COR-L47 (cell line): ENCODE measurements around the gene DLG2.

Source experiments
- DNase-seq: peaks from one replicate; lab custom pipeline; 2025; lab: John Stamatoyannopoulos, UW

The DLG2 gene

DNA sequence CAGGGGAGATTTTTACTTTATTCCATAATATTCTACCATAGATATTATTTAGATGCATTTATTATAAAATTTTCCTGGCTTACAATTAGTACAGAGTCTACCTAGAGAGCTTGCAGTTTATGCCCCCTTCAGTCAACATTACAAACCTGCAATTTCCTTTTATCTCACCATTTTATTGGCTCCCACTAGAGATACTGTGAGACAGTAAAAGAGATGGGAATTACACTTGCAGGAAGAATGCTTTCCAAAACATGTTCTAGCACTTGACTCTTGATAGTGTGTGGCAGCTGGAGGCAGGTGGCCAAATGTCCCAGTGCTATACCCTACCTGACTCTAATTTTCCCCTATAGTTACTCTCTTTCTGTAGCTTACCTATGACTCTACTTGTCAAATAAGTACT, 863.2 kb downstream of the DLG2 start:
- DNase-seq: no peak

DNA sequence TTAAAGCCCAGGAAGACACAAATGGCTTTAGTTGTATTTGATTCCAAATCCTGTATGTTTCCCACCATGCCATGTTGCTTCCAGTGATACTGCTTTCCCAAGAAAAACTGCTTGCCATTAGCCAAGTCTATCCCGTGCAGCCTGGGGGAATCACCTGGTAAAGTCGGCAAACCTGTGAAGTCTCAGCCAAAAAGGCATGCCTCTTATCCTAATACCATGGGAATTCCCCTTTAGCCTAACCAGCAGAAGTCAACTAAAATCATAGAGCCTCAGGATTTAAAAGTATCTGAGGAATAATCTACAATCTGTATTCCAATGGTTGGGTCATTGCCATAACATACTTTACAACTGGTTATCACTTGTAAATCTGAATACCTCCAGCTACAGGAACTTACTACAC, 869.4 kb downstream of the DLG2 start:
- no peak for DNase-seq

DNA sequence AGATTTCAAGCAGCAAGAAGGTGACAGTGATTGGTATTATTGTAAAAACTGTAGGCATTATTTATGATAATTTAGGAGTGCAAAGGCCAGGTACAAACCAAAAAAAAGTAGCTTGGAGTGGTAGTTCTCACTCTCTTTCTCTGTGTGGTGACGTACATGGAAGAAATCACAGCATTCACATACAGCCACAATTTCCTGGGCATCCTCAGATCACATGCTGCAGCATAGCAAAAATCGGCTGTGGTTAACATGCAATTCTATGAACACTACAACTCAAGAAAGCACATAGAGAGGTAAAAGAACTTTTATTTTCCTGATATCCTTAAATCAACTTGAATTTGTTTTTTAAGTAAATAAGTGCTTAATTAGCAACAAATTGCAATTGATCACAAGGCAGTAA, 875.8 kb downstream of the DLG2 start:
- no peak for DNase-seq

DNA sequence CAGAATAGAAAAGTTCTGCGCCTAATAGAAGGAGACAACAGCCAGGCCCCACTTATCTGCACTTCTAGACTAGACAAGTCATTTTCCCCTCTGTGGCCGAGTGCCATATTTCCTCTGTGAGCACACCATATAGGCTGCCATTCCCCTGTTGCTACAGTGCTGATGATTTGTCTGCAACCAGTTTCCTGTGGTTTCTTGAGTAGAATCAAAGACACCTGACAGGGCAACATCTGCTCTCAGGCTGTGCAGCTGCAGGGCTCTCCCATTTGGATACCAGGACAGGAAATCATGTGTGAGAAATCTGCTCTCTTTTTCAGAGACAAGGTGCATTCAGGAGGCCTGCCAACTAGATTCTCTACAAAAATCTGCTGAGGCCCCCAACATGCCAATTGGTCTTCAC, 879.3 kb downstream of the DLG2 start:
- no peak for DNase-seq

DNA sequence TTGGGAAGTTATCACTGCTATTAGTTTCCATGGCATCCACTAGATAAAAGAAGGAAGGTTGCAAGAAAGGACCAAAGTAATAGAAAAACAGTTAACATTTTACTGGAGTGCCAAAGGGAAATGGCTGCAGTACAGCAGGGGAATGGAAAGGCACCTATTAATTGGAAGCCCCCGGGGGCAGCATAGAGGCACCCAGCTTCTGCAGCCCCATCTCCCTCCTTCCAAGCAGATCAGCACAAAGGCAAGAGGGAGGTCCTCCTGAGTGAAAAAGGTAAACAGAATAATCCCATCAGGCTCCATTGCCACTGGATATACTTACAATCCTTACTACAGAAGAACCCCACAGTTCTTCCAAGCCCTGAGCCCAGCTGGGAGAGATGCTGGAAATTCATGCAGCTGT, 887.1 kb downstream of the DLG2 start:
- DNase-seq: no peak

DNA sequence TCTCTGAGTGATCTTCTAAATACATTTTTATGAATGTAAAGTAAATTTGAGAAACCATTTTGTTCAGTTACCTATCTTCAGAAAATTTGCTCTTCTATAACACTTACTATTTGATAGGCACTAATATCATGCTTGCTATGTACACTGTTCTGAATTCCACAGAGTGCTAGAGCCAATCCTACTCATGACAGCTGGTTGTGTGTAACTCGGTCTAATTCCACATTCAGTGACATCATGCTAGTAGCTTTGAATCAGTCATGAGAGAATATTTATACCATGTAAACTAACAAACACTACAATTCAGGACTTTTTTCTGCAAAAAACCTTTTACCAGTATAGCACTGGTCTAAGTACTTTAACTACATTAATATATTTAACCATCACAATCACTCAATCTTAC, 902.9 kb downstream of the DLG2 start:
- no peak for DNase-seq

DNA sequence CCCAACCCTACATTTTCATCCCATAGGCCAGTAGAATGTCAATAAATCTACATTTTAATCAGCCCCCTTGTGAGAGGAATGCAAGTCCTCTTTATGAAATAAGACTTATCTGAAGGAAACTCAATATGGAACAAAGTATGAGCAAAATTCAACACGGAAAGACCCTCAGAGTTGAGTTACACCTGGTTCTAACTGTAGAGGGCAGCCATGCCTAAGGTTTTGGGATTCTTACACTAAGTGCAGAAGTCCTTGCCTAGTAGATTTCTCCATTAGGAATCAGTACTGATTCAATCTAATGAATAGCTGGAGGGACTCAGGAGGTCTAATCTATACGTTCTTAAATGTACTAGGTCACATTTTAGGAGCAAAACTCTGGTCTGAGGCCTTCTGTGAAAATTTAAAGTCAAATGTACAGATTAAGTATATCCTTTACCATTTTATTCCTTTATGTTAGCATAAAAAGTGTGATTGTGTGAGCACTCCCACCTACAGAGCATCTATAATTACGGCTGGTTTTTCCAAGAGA, 904.5 kb downstream of the DLG2 start:
- DNase-seq: peak; percentile 14

DNA sequence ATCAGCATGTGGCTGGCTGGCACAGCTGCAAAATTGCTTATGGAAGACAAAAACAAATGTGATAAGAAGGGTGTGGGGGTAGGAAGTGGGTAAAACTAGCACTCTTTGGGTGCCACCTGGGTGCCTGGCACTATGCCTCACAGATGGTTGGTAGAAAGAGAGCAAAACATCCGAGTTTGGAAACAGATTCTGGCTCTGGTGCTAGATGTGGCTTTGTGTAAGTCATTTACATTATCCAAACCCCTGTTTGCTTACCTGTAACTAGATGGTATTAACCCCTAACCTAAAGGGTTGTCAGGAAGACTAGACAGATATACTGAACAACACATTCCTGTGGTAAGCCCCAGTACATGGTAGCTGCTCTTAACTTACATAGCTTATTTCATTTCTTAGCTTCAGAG, 905.6 kb downstream of the DLG2 start:
- DNase-seq: no peak

DNA sequence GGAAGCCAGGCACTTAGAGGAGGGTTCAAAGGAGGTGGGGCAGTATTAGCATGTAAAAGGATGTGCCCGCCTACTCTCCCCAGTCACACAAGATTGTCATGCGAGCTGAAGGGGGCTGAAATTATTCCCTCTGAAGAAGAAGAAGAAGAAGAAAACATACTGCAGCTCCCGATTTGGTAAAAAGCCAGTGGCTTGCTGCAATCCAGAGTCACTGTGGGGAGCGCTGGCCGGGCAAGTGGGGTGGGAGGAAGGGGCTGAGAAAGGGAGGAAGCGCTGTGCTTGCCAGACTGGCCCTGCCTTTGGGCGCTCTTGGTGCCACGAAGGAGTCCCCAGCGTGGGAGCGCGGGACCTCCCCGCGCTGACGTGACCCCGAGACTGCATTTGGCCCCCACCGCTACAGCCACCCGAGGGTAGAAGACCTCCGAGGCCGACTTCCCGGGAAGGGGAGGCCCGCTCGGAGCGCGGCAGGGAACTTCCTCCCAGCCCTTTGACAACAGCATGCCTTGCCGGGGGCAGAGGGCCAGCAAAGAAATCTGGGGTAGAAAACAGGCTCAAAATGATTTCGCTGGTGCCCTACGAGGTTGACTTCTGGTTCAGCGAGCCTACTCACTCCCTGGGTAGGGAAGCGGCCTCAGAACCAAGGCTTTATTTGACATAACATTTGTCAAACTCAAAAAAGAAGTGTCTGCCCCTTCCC, 906.3 kb downstream of the DLG2 start:
- peak; percentile 19 for DNase-seq

DNA sequence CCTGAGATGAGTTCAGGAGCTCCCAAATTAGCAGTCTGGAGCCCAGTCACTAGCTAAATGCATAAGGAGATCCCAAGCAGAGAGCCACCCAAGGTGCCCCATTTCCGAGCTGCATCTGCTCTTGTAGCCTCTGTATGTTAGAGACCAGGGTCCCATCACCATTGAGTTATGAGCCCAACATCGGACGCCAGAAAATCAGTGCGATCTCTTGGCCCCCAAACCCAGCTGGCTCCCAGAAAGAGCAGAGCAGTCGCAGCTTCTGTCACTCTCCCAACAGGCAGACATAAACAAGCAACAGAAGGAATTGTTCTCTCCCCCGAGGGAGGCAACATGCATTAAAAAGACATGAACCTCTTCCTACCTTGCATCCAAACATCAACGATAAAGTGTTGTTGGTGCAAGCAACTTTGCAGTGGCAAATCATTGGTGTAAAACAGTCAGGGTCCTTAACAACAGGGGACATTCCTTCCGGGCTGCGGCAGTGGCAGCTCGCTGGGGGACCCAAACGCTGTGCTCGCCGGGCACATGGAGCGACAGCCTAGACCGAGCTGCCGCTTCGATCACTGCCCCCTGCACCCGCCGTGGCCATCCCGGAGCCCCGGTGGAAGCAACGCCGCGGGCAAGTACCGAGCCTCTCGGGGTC, 907.1 kb downstream of the DLG2 start:
- no peak for DNase-seq

DNA sequence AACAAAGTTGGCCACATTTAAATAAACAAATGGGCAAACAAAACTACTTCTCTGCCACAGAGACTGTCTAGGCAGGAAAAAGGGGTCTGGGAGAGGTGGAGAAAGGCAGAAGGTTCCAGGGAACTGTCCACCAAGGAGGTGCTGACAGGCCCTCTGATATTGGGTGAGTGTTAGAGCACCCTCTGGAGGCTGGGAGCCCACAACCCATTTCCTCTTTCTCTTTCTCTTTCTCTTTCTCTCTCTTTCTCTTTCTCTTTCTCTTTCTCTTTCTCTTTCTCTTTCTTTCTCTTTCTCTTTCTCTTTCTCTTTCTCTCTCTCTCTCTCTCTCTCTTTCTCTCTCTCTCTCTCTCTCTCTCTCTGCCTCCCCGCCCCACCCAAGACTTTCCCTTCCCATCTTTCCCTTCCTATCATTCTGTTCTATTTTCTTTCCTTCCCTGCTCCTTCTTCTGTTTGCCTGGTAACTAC, 912.8 kb downstream of the DLG2 start:
- no peak for DNase-seq

DNA sequence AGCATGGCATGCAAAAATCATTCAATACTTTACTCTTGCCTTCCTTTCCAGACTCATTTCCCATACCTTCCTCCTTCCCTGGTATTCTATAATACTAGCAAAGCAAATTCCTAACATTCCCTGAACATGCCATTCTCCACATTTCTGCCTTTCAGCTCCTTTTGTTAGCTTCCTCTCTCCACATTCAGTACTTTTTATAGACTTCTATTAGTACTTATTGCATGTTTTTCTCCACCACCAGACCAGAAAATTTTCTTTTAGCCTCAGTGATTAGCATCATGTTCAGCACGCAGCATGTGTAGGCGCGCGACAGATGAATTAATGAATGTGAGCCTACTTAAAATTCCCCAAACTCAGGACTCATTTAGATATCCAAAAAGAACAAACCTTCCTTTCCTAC, 935.3 kb downstream of the DLG2 start:
- DNase-seq: no peak

DNA sequence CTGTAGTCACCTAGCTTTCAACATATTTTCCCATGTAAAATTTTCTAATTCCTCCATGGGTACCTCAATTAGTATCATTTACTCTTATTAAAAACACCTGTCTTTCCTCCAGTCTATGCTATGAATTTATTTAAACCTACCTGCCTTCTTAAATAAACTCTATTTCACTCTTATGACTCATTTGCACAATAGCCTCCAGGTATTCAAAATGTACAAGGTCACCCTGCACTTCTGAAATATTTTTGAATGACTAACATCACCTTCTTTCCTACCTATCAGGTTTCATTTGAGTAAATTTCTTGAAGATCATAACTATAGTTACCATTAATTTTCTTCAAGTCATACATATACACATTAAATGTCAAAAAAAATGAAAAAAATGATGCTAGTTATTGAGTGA, 939.7 kb downstream of the DLG2 start:
- no peak for DNase-seq

DNA sequence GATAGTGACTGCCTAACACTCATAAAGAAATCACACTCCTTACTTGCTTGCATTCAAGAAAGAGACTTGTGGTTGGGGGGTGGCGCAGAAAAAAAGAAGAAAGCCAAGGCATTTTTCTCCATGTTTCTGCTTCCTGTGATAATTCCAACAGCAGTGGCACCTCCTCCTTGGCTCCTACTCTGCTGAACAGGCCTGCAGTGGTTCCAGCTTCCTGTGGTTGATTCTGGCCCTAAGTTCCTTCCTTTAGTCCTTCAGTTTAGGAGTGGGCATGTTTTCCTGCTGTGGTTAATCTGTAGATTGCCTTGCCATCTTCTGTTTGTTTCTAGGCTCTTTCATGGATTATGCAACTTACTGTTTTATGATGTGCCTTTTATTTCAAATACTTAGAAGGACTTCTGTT, 940.4 kb downstream of the DLG2 start:
- no peak for DNase-seq

DNA sequence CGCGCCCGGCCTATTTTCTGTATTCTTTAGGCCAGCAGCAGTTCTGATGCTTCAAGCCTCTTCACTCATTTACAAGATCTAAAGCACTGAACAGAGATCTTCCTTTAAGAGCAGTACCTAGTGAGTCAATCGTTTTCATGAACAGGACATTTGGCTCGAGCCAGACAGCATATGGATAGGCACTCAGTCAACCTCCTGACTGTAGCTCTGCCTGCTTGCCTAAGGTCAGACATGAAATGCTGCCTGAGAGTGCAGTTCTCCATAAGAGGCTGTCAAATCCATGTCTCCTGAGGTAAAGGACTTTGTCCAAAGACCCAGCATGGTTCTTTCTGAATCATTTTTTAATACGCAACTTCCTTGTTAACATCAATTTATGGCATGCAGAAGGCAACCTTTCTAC, 941.2 kb downstream of the DLG2 start:
- DNase-seq: no peak

DNA sequence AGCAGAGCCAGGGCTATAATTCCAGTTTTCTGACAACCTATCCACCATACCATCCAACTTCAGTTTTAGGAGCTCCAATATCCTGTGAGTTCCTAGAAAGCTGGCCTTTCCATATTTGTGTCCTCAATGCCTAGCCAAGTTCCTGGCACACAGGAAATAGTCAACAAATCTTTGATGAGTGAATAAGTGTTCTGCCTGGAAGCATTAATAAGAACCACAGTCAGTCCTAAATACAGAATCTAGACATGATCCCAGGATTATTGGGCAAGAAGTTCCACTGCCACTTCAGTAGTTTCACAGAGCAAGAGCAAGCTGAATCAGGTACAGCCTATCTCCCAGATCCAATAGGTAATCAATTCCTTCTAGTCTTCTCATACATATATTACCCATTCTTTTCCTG, 942.0 kb downstream of the DLG2 start:
- DNase-seq: no peak

DNA sequence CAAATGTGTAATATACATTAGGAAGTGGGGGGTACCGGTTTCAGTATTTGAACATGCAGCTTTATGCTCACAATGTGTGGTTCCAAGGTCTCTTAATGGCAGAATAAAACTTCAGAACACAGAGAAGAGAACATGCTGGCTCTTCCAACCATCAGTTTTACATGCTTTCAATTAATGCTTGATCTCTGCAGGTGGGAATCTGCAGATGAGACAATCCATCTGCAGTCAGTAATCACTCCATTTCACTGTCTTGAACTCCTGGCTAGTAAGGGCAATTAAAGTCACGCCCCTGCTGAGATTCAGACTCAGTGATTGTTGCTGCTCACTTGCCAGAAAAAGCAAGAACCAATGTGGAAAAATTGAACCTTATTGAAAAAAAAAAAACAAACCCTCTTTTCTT, 945.7 kb downstream of the DLG2 start:
- no peak for DNase-seq

DNA sequence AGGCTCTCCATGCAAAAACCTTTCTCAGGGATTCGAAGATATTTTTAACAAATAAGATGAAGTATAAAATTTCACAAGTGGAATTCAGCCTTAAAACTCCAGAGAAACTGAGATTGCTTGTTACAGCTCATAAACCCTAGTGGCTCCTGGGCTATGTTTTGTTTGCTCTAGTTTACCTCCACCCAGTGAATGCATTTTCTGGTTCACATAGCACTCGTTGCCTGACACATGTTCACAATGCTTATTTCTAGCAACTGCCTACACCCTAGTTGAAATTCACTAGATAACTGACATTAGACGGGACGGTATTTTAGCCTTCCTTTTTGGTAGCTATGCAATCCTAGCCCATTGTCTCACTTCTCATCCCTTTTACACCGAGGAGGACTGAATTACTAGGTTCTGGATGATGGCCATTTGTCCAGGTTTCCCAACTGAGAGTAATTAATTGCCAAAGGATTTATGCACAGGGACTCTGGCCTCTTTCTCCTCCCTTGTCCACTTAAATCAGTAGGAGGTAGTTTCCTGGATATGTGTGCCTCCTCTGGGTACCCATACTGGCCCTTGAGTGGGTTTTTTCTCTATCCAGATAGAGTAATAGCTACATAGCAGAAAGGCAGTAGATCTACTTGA, 951.6 kb downstream of the DLG2 start:
- DNase-seq: no peak

DNA sequence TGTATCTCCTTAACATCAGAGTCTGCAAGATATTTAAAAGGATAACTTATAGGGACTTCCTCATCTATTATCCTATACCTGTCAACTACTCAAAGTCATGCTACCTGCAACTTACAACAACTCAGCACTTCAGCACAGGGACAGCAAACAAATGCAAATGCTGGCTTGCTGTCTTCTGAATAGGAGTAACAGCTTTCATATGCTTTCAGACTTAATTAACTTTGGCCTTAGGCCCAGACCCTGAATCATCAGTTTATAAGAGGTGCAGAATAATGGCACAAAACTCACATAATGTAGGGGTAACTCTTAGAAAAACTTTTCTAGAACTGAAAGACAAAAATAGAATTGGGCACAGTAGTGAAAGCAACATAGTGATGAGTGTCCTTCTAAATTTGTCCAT, 953.4 kb downstream of the DLG2 start:
- DNase-seq: peak; percentile 64

DNA sequence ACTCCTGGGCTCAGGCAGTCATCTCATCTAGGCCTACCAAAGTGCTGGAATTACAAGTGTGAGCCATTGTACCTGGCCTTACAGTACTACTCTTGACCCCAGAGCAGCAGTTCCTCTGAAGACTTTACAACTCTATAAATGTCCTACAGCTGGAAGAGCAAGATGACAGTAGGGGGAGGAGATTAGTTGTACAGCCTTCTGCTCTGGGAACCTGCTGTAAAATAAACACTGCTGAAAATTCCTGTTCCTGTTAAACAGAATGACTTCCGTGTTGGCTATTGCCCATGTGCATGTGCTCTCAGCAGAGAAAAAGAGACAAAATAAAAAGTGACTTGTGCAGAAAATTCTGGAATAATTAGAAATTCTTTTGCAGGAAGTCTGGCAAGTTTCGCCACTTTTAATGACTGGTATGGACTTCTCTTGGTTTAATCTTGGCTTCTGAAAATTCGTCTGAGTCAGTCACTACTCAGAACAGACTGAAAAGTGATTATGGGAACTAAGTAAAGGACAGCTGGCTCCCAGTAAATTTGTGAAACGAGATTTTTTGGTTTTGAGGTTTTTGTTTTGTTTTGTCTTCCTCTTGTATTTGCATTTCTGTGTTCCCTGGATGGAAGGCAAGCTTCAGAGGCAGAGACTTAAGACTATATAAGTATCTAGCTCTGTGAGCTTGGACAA, 955.7 kb downstream of the DLG2 start:
- no peak for DNase-seq

DNA sequence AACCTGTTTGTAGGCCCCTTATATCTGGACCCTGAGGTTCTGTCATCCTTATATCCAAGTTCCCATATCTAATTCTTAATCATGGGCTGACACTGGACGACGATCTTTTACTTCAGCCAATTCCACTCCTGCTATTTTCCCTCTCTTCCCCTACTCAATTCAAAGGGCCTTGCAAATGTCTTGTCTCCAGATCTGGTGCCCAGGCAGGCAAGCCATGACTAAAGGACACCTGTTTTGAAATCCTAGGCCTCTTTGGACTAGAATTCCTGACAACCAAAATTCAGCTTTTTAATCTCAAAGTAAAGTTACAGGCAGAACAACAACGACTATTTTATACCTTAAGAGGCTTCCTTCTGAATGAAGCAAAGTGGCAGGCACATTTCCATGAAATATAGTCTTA, 963.4 kb downstream of the DLG2 start:
- no peak for DNase-seq

DNA sequence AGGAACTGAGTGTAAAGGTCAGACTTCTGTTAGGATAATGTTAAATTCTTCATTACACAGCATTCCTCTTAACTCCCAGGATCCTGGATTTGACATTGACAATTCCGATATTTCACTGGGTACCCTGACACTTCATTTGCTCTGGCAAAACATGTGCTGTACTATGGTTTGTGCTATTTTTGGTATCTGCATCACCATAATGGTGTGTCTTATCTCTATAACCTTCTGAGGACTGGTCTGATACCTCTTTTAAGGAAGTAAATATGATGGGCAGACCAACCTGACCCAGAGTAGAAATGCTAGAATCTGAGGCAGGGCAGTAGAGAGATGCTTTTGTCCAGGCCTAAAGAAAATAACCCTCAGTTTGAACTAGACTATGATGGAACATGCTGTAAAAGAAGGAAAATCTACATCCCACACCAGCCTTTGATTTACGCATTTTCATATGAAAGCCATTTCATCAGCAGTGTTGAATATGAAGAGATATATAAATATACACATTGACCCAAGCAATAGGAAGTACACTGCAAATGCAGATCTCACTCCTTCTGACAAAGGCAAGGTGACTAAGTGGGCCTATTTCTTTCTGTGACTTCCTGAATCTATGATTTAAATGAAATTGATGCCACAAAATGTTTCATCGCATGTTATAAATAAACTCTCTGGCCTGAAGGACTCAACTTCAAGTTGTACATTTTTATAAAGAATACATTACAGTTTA, 966.7 kb downstream of the DLG2 start:
- no peak for DNase-seq
